GM23338 (cell line): ENCODE results near the gene CTDP1. TPM values are rescaled to one million over a fixed set of nuclear protein-coding genes. Genes with fewer than 3 reads are reported as not detected.

ENCODE experiments used
- ATAC-seq: fragments of 200-7000 bp; cut with Tn5 transposase; 3 replicates; pipeline ENCODE4 v1.9.1; 2020
- DNase-seq: peaks from one replicate; pipeline ENCODE4 v3.0.0-alpha.2; 2015; ENCODE audit warnings: low spot score
- H2AFZ ChIP-seq: fragments of 200-600 bp; sonication (generic); 2 replicates; pipeline ENCODE4 v1.8.0; 2016; ENCODE audit warnings: antibody characterized with exemption, mild to moderate bottlenecking, moderate library complexity
- H3F3A ChIP-seq: fragments of 200-600 bp; sonication (generic); replicated peaks from 2 replicates; pipeline ENCODE4 v1.8.0; 2017; ENCODE audit warnings: antibody characterized with exemption, mixed run types, low read depth
- H3K27ac ChIP-seq: fragments of 200-600 bp; sonication (generic); 2 replicates; pipeline ENCODE4 v1.6.1; 2016; ENCODE audit warnings: low read depth
- H3K27me3 ChIP-seq: fragments of 200-600 bp; sonication (generic); 2 replicates; pipeline ENCODE4 v1.8.0; 2016; ENCODE audit warnings: mild to moderate bottlenecking, mixed run types, moderate library complexity; ENCODE audit not compliant: insufficient read depth
- H3K36me3 ChIP-seq: fragments of 200-600 bp; sonication (generic); 2 replicates; pipeline ENCODE4 v1.8.0; 2016; ENCODE audit warnings: mild to moderate bottlenecking; ENCODE audit not compliant: insufficient read depth
- H3K4me1 ChIP-seq: fragments of 200-600 bp; sonication (generic); 2 replicates; pipeline ENCODE4 v1.8.0; 2016; ENCODE audit warnings: mild to moderate bottlenecking, moderate library complexity; ENCODE audit not compliant: insufficient read depth
- H3K4me2 ChIP-seq: fragments of 200-600 bp; sonication (generic); 2 replicates; pipeline ENCODE4 v1.7.1; 2017; ENCODE audit warnings: mixed run types
- H3K4me3 ChIP-seq: fragments of 200-600 bp; sonication (generic); 2 replicates; pipeline ENCODE4 v1.6.1; 2016; ENCODE audit warnings: mixed run types
- H3K79me2 ChIP-seq: fragments of 200-600 bp; sonication (generic); replicated peaks from 2 replicates; pipeline ENCODE4 v1.8.0; 2017; ENCODE audit warnings: mild to moderate bottlenecking; ENCODE audit not compliant: insufficient read depth
- H3K9me2 ChIP-seq: fragments of 200-600 bp; sonication (generic); 2 replicates; pipeline ENCODE4 v1.8.0; 2017; ENCODE audit not compliant: insufficient read depth
- H4K20me1 ChIP-seq: fragments of 200-600 bp; sonication (generic); replicated peaks from 2 replicates; pipeline ENCODE4 v1.8.0; 2017; ENCODE audit warnings: mild to moderate bottlenecking; ENCODE audit not compliant: insufficient read depth
- H3K27ac Mint-ChIP-seq: 2 replicates; pipeline ENCODE4 v1.8.0; 2020; ENCODE audit warnings: inconsistent platforms, mild to moderate bottlenecking, moderate library complexity, mixed read lengths
- H3K27me3 Mint-ChIP-seq: 3 replicates; pipeline ENCODE4 v1.8.0; 2022; ENCODE audit warnings: low read depth, mild to moderate bottlenecking, moderate library complexity, mixed read lengths, inconsistent platforms; ENCODE audit not compliant: insufficient read depth, poor library complexity
- H3K36me3 Mint-ChIP-seq: 3 replicates; pipeline ENCODE4 v1.8.0; 2021; ENCODE audit warnings: low read depth, mild to moderate bottlenecking, inconsistent platforms, moderate library complexity, mixed read lengths
- H3K4me1 Mint-ChIP-seq: 3 replicates; pipeline ENCODE4 v1.8.0; 2020; ENCODE audit warnings: mild to moderate bottlenecking, inconsistent platforms, mixed read lengths
- H3K4me3 Mint-ChIP-seq: 3 replicates; pipeline ENCODE4 v1.8.0; 2021; ENCODE audit warnings: moderate library complexity, mild to moderate bottlenecking, inconsistent platforms, mixed read lengths
- H3K9me3 Mint-ChIP-seq: 3 replicates; pipeline ENCODE4 v1.8.0; 2020; ENCODE audit warnings: moderate library complexity, mild to moderate bottlenecking, inconsistent platforms, mixed read lengths
- CREB1 ChIP-seq: fragments of 250-450 bp; sonication (Bioruptor Pico); IDR thresholded peaks from 2 replicates; pipeline ENCODE4 v1.5.0; 2020; ENCODE audit warnings: low read depth, mild to moderate bottlenecking, moderate library complexity
- EZH2 ChIP-seq: fragments of 200-600 bp; sonication (generic); IDR thresholded peaks from one replicate; pipeline ENCODE4 v1.8.0; 2017; ENCODE audit warnings: antibody characterized with exemption, mild to moderate bottlenecking, low read depth; ENCODE audit not compliant: unreplicated experiment
- EZH2phosphoT487 ChIP-seq: fragments of 200-600 bp; sonication (generic); IDR thresholded peaks from one replicate; pipeline ENCODE4 v1.8.1; 2018; ENCODE audit warnings: antibody characterized with exemption; ENCODE audit not compliant: unreplicated experiment
- JUNB ChIP-seq: IDR thresholded peaks from one replicate; pipeline ENCODE4 v1.6.1; 2016; ENCODE audit warnings: antibody characterized with exemption; ENCODE audit not compliant: unreplicated experiment
- NANOG ChIP-seq: IDR thresholded peaks from 2 replicates; pipeline ENCODE4 v1.6.1; 2016; ENCODE audit warnings: antibody characterized with exemption, borderline replicate concordance
- POLR2AphosphoS5 ChIP-seq: IDR thresholded peaks from 2 replicates; pipeline ENCODE4 v1.6.1; 2016; ENCODE audit warnings: antibody characterized with exemption, low read depth
- REST ChIP-seq: IDR thresholded peaks from one replicate; pipeline ENCODE4 v1.6.1; 2018; ENCODE audit warnings: antibody characterized with exemption; ENCODE audit not compliant: unreplicated experiment
- STAT1 ChIP-seq: IDR thresholded peaks from one replicate; pipeline ENCODE4 v1.6.1; 2016; ENCODE audit warnings: antibody characterized with exemption; ENCODE audit not compliant: unreplicated experiment
- ZNF114 ChIP-seq: fragments of 250-450 bp; sonication (Bioruptor Pico); IDR thresholded peaks from 2 replicates; pipeline ENCODE4 v1.5.0; 2020; ENCODE audit warnings: mild to moderate bottlenecking, moderate library complexity
- ZNF331 ChIP-seq: fragments of 250-450 bp; sonication (Bioruptor Pico); IDR thresholded peaks from 2 replicates; pipeline ENCODE4 v1.5.0; 2020; ENCODE audit warnings: low read depth, mild to moderate bottlenecking, moderate library complexity
- polyA plus RNA-seq: library from polyadenylated mRNA; unstranded; fragments of >200 nt; fragmentation: Nextera tagmentation; extraction: Ambion mirVana; gene quantifications from 2 replicates; pipeline ENCODE4 v1.2.1, GENCODE V29; 2016
- total RNA-seq: library from RNA; depleted of rRNA; stranded (reverse); fragments of >200 nt; shearing (Covaris generic); gene quantifications from 2 replicates; pipeline ENCODE4 v1.2.3, GENCODE V29; 2014
- TF ChIP-seq, protein P1 (sequence below): fragments of 250-450 bp; sonication (Bioruptor Pico); IDR thresholded peaks from 2 replicates; pipeline ENCODE4 v1.5.0; 2020; ENCODE audit warnings: mild to moderate bottlenecking, moderate library complexity
- TF ChIP-seq, protein P2 (sequence below), 2 experiments: fragments of 200-600 bp in 1 of 2; sonication (generic) in 1 of 2; conservative IDR thresholded peaks; 2 replicates each; pipeline versions ENCODE4 v1.5.1 to v1.6.1; 2016 to 2017; ENCODE audit warnings: antibody characterized with exemption in 2 of 2, low read depth in 2 of 2, mild to moderate bottlenecking in 2 of 2, moderate library complexity in 1 of 2
- TF ChIP-seq, protein P3 (sequence below): IDR thresholded peaks from 2 replicates; pipeline ENCODE4 v1.6.1; 2016; ENCODE audit warnings: antibody characterized with exemption

CTDP1 gene
- total and polyA plus RNA-seq, 2 experiments from 2014 or later: 9.4 to 51.6 TPM

GRCh38 chr18:79798999-79799370 lies 119.4 kb downstream of the CTDP1 start:
- Mint-ChIP-seq H3K4me1 (peaks cover 10% of the 10 kb centered on the region), H3K4me3 (peak overlapping the region; percentile 69), H3K36me3 (no peaks in the 10 kb centered on the region; the same call in 2 of the 3 replicates), H3K27ac (no peak overlapping the region), H3K9me3 (no peaks in the 10 kb centered on the region), H3K27me3 (peaks cover 39% of the 10 kb centered on the region)
- no peak overlapping the region for H3K27ac ChIP-seq
- DNase-seq (peak; percentile 65), ATAC-seq (peak; percentile 39)
- H3K9me2 ChIP-seq: no peaks in the 10 kb centered on the region
- peaks cover 45% of the 10 kb centered on the region for H3K27me3 ChIP-seq
- H3K79me2 ChIP-seq: no peaks in the 10 kb centered on the region
- H3K4me3 ChIP-seq: peak overlapping the region; percentile 72
- peak overlapping the region; percentile 94 for H2AFZ ChIP-seq
- H4K20me1 ChIP-seq: 0 out of 2 replicates have a peak, but pooled peaks cover 3% of the 10 kb centered on the region
- H3K4me2 ChIP-seq: peak overlapping the region; percentile 88
- no peaks in the 10 kb centered on the region for H3K36me3 ChIP-seq
- H3K4me1 ChIP-seq: peaks cover 10% of the 10 kb centered on the region; the same call in 1 of the 2 replicates
- TF ChIP-seq EZH2: no peak
- no peak for TF ChIP-seq ZNF114 (CRISPR knock-in tag)
- TF ChIP-seq, protein P1, sequence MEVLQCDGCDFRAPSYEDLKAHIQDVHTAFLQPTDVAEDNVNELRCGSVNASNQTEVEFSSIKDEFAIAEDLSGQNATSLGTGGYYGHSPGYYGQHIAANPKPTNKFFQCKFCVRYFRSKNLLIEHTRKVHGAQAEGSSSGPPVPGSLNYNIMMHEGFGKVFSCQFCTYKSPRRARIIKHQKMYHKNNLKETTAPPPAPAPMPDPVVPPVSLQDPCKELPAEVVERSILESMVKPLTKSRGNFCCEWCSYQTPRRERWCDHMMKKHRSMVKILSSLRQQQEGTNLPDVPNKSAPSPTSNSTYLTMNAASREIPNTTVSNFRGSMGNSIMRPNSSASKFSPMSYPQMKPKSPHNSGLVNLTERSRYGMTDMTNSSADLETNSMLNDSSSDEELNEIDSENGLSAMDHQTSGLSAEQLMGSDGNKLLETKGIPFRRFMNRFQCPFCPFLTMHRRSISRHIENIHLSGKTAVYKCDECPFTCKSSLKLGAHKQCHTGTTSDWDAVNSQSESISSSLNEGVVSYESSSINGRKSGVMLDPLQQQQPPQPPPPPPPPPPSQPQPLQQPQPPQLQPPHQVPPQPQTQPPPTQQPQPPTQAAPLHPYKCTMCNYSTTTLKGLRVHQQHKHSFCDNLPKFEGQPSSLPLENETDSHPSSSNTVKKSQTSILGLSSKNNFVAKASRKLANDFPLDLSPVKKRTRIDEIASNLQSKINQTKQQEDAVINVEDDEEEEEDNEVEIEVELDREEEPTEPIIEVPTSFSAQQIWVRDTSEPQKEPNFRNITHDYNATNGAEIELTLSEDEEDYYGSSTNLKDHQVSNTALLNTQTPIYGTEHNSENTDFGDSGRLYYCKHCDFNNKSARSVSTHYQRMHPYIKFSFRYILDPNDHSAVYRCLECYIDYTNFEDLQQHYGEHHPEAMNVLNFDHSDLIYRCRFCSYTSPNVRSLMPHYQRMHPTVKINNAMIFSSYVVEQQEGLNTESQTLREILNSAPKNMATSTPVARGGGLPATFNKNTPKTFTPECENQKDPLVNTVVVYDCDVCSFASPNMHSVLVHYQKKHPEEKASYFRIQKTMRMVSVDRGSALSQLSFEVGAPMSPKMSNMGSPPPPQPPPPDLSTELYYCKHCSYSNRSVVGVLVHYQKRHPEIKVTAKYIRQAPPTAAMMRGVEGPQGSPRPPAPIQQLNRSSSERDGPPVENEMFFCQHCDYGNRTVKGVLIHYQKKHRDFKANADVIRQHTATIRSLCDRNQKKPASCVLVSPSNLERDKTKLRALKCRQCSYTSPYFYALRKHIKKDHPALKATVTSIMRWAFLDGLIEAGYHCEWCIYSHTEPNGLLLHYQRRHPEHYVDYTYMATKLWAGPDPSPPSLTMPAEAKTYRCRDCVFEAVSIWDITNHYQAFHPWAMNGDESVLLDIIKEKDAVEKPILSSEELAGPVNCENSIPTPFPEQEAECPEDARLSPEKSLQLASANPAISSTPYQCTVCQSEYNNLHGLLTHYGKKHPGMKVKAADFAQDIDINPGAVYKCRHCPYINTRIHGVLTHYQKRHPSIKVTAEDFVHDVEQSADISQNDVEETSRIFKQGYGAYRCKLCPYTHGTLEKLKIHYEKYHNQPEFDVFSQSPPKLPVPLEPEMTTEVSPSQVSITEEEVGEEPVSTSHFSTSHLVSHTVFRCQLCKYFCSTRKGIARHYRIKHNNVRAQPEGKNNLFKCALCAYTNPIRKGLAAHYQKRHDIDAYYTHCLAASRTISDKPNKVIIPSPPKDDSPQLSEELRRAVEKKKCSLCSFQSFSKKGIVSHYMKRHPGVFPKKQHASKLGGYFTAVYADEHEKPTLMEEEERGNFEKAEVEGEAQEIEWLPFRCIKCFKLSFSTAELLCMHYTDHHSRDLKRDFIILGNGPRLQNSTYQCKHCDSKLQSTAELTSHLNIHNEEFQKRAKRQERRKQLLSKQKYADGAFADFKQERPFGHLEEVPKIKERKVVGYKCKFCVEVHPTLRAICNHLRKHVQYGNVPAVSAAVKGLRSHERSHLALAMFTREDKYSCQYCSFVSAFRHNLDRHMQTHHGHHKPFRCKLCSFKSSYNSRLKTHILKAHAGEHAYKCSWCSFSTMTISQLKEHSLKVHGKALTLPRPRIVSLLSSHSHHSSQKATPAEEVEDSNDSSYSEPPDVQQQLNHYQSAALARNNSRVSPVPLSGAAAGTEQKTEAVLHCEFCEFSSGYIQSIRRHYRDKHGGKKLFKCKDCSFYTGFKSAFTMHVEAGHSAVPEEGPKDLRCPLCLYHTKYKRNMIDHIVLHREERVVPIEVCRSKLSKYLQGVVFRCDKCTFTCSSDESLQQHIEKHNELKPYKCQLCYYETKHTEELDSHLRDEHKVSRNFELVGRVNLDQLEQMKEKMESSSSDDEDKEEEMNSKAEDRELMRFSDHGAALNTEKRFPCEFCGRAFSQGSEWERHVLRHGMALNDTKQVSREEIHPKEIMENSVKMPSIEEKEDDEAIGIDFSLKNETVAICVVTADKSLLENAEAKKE (CRISPR knock-in tag): no peak
- no peak for TF ChIP-seq JUNB
- TF ChIP-seq CREB1 (CRISPR knock-in tag): no peak
- no peak for TF ChIP-seq POLR2AphosphoS5
- no peak for TF ChIP-seq EZH2phosphoT487
- no peak for TF ChIP-seq STAT1
- TF ChIP-seq, protein P2, sequence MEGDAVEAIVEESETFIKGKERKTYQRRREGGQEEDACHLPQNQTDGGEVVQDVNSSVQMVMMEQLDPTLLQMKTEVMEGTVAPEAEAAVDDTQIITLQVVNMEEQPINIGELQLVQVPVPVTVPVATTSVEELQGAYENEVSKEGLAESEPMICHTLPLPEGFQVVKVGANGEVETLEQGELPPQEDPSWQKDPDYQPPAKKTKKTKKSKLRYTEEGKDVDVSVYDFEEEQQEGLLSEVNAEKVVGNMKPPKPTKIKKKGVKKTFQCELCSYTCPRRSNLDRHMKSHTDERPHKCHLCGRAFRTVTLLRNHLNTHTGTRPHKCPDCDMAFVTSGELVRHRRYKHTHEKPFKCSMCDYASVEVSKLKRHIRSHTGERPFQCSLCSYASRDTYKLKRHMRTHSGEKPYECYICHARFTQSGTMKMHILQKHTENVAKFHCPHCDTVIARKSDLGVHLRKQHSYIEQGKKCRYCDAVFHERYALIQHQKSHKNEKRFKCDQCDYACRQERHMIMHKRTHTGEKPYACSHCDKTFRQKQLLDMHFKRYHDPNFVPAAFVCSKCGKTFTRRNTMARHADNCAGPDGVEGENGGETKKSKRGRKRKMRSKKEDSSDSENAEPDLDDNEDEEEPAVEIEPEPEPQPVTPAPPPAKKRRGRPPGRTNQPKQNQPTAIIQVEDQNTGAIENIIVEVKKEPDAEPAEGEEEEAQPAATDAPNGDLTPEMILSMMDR (conservative IDR thresholded peaks at IDR 0.05; ENCODE audit: low read depth in 2 of 2): no peak
- no peak for TF ChIP-seq ZNF331 (CRISPR knock-in tag)
- TF ChIP-seq, protein P3, sequence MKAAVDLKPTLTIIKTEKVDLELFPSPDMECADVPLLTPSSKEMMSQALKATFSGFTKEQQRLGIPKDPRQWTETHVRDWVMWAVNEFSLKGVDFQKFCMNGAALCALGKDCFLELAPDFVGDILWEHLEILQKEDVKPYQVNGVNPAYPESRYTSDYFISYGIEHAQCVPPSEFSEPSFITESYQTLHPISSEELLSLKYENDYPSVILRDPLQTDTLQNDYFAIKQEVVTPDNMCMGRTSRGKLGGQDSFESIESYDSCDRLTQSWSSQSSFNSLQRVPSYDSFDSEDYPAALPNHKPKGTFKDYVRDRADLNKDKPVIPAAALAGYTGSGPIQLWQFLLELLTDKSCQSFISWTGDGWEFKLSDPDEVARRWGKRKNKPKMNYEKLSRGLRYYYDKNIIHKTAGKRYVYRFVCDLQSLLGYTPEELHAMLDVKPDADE: no peak
- no peak for TF ChIP-seq NANOG
- TF ChIP-seq REST: no peak
- no peaks in the 10 kb centered on the region for H3F3A ChIP-seq
